ENCODE measurements around the gene GPR173.

Gene GPR173

DNA sequence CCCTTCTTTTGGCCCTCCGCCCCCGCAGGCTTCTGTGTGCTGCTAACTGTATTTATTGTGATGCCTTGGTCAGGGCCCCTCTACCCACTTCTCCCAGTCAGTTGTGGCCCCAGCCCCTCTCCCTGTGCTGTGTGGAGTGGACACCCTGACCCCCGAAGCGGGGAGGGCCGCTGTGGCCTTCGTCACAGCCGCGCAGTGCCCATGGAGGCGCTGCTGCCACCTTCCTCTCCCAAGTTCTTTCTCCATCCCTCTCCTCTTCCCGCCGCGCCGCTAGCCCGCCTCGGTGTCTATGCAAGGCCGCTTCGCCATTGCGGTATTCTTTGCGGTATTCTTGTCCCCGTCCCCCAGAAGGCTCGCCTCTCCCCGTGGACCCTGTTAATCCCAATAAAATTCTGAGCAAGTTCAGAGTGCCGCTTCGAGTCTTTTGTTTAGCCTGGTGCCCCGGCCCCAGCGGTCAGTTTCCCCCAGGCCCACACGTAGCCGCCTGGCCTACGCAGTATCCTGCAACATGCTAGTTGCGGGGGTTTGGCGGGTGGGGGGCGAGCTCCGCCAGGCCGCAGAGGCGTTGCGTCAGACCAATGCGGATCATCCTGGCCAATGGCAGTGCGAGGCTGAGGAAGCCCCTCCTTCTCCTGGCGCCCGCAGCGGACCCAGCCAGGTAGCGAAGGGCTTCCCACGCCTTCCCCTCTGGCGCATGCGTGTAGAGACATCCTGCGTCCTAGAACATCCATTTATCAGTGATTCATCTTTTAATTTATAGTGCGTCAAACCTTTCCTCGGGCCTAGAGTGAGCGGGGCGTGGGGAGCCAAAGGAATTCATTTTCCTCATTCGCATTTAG, 39.8 kb downstream of the GPR173 start:
- TF ChIP-seq, protein P1, sequence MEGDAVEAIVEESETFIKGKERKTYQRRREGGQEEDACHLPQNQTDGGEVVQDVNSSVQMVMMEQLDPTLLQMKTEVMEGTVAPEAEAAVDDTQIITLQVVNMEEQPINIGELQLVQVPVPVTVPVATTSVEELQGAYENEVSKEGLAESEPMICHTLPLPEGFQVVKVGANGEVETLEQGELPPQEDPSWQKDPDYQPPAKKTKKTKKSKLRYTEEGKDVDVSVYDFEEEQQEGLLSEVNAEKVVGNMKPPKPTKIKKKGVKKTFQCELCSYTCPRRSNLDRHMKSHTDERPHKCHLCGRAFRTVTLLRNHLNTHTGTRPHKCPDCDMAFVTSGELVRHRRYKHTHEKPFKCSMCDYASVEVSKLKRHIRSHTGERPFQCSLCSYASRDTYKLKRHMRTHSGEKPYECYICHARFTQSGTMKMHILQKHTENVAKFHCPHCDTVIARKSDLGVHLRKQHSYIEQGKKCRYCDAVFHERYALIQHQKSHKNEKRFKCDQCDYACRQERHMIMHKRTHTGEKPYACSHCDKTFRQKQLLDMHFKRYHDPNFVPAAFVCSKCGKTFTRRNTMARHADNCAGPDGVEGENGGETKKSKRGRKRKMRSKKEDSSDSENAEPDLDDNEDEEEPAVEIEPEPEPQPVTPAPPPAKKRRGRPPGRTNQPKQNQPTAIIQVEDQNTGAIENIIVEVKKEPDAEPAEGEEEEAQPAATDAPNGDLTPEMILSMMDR (IDR thresholded peaks at IDR 0.05; ENCODE audit: extremely low read depth, missing control alignments): no peak
- peak; percentile 69 for DNase-seq (ENCODE audit: low spot score)

DNA sequence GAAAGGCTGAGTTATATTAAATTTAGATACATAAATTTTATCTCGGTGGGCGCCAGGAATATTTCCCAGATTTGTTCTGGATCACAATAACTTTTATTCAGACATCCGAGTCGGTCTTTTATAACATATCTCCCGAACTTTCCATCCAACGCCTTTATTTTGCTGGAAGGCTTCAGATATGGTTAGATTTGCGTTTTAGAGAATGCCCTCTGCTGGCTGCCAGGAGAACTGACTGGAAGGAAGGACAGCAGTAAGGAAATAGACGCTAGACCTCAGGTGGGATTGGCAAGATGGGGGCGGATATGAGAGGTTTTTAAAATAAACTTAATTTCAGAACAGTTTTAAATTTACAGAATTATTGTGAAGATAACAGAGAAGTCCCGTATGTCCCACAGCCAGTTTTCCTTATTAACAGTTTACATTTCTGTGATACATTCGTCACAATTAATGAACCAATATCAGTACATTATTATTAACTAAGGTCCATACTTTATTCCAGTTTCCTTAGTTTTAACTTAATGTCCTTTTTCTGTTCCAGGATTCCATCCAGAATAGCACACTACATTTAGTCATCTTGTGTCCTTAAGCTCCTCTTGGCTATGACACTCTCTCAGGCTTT, 40.7 kb downstream of the GPR173 start:
- DNase-seq (ENCODE audit: low spot score): peak; percentile 34
- TF ChIP-seq, protein P1 (IDR thresholded peaks at IDR 0.05; ENCODE audit: extremely low read depth, missing control alignments): peak; percentile 50

DNA sequence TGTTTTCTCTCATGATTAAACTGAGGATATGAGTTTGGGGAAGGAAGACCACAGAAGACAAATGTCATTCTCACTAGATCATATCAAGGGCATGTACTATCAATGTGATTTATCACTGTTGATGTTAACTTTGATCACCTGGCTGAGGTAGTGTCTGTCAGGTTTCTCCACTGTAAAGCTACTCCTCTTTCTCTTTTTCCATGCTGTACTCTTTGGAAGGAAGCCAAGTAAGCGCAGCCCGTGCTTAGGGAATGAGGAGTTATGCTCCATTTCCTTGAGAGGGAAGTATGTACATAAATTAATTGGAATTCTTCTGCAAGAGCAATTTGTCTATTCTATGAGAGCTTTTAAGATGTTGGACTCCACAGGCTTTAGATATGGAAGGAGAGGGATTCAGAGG, 41.3 kb downstream of the GPR173 start:
- TF ChIP-seq, protein P1 (IDR thresholded peaks at IDR 0.05; ENCODE audit: extremely low read depth, missing control alignments): no peak
- no peak for DNase-seq (ENCODE audit: low spot score)

DNA sequence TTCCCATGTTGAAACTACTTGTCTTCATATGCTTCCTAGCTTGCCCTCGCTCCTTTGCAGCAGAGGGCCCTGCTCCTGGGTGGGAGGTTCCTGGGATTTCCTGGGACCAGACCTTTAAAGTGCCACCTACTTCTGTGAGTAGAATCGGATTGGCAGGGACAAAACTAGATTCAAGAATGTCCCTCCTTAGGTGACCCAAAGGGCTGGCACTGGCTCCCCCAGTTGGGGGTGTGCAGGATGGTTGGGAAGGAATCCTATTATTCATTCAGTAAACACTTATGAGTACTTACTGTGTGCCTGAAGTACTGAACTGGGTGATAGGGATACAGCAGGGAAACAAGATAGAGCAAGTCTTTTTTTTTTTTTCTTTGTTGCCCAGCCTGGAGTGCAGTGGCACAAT, 42.8 kb downstream of the GPR173 start:
- no peak for DNase-seq (ENCODE audit: low spot score)
- TF ChIP-seq, protein P1 (IDR thresholded peaks at IDR 0.05; ENCODE audit: extremely low read depth, missing control alignments): no peak

DNA sequence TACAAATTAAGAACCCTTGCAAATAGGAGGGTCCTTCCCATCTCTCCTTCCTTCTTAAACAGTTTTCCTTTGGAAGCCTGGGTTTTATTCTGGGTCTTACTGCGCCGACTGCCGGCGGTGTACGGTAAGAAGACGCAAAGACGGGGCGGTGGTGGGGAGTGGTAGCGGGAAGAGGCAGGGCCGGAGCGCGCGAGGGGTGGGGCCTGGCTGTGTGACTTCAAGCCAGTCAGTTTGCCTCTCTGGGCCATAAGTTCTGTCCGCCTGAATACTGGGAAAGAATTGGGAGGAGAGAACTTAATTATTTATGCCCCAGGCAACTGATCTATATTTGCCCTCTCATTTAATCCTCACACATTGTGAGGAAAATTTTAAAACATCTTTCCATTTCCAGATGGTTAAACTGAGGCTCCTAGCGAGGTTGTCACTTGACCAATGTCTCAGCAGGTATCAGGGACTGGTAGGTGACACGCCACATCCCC, 44.6 kb downstream of the GPR173 start:
- peak; percentile 71 for DNase-seq (ENCODE audit: low spot score)

DNA sequence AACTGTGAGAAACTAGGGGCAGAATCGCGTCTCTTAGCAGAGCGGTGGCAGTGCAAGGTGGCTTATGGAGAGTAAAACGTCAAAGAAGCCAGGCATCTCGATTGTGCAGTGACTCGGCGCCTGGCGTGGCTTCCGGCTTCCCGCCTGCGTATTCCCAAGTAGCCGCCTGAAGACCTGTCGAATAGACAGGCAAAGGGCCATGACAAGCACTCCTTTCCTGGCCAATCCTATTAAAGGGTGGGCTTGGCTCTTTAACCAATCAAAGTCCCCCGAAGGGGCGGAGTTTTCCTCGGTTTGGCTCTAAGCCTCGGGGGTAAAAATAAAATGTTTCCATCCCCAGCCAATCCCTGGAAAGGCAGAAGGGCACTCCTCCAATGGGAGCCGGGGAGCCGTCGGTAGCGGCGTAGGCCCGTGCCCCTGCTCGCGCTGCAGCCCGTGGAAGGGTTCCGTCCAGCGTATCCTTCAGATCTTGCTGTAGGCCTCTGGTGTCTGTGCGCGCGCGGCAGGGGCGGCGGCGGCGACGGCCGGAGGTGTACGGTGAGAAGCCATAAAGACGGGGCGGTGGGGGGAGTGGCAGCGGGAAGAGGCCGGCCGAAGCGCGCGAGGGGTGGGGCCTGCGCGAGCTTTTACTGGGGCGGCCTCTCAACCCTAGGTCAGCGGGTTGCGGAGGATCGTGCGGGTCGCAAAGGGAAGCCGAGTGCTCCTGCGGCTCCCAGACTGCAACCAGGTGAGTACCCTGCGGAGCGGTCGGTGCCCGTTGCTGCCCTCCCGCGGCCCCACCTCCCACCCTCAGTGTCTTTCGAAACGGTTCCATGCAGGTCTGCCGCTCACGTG, 45.4 kb downstream of the GPR173 start, which contains the start of gene KANTR:
KANTR (plus strand) TSS at position 395 of the 834 bp plus-strand sequence. CDS start 30,131 bp downstream, outside the sequence.
- TF ChIP-seq, protein P1 (IDR thresholded peaks at IDR 0.05; ENCODE audit: extremely low read depth, missing control alignments): no peak
- peak; percentile 86 for DNase-seq (ENCODE audit: low spot score)

More for the DNA sequence above, 44.6 kb downstream of the GPR173 start:
- TF ChIP-seq, protein P1 (IDR thresholded peaks at IDR 0.05; ENCODE audit: extremely low read depth, missing control alignments): no peak
